Parathyroid adenoma (tissue), 2 donors: ENCODE results near the gene VIPR2.

Experiments
- H2AFZ ChIP-seq: fragments of 300-600 bp; sonication (generic); one replicate; pipeline ENCODE4 v1.7.0; 2017; ENCODE audit warnings: antibody characterized with exemption, mild to moderate bottlenecking
- H3K27ac ChIP-seq: fragments of 300-600 bp; sonication (generic); one replicate; pipeline ENCODE4 v1.7.0; 2017
- H3K27me3 ChIP-seq: fragments of 300-600 bp; sonication (generic); one replicate; pipeline ENCODE4 v1.7.0; 2017; ENCODE audit warnings: low read length; ENCODE audit not compliant: control insufficient read depth, insufficient read depth
- H3K36me3 ChIP-seq: fragments of 300-600 bp; sonication (generic); one replicate; pipeline ENCODE4 v1.7.0; 2017; ENCODE audit warnings: low read length; ENCODE audit not compliant: control insufficient read depth, insufficient read depth
- H3K4me1 ChIP-seq: fragments of 300-600 bp; sonication (generic); one replicate; pipeline ENCODE4 v1.7.0; 2017; ENCODE audit warnings: control low read depth
- H3K4me2 ChIP-seq: fragments of 300-600 bp; sonication (generic); one replicate; pipeline ENCODE4 v1.7.0; 2017; ENCODE audit warnings: low read length
- H3K4me3 ChIP-seq: fragments of 300-600 bp; sonication (generic); one replicate; pipeline ENCODE4 v1.7.0; 2017; ENCODE audit warnings: low read depth, low read length
- H3K79me2 ChIP-seq: fragments of 300-600 bp; sonication (generic); one replicate; pipeline ENCODE4 v1.7.0; 2017; ENCODE audit warnings: control low read depth
- H3K9ac ChIP-seq: fragments of 300-600 bp; sonication (generic); one replicate; pipeline ENCODE4 v1.7.0; 2017; ENCODE audit warnings: mild to moderate bottlenecking
- H3K9me3 ChIP-seq: fragments of 300-600 bp; sonication (generic); one replicate; pipeline ENCODE4 v1.7.0; 2017; ENCODE audit warnings: low read length; ENCODE audit not compliant: control insufficient read depth
- CTCF ChIP-seq: fragments of 300-600 bp; sonication (generic); IDR thresholded peaks from one replicate; pipeline ENCODE4 v1.7.0; 2017; ENCODE audit warnings: antibody characterized with exemption, mild to moderate bottlenecking
- donor health status: primary hyperparathyroidism.

VIPR2 gene

GRCh38 chr7:158979635-158980351, 164.9 kb downstream of the VIPR2 start:
- Histone ChIP-seq H3K27ac (no peak overlapping the region), H3K4me1 (no peaks in the 10 kb centered on the region), H3K9me3 (no peaks in the 10 kb centered on the region), H3K9ac (no peak overlapping the region), H3K4me3 (no peak overlapping the region), H3K36me3 (no peaks in the 10 kb centered on the region), H2AFZ (no peak overlapping the region), H3K4me2 (no peak overlapping the region), H3K27me3 (no peaks in the 10 kb centered on the region), H3K79me2 (no peaks in the 10 kb centered on the region)
- no peak for TF ChIP-seq CTCF

- H3K4me3 ChIP-seq = no peak overlapping the region
Measured at GRCh38 chr7:158979023-158979529, 165.6 kb downstream of the VIPR2 start.

More at GRCh38 chr7:158979023-158979529, 165.6 kb downstream of the VIPR2 start:
- Histone ChIP-seq H3K4me2 (no peak overlapping the region), H3K9me3 (no peaks in the 10 kb centered on the region), H2AFZ (no peak overlapping the region), H3K36me3 (no peaks in the 10 kb centered on the region), H3K79me2 (no peaks in the 10 kb centered on the region), H3K27me3 (no peaks in the 10 kb centered on the region), H3K9ac (no peak overlapping the region), H3K4me1 (no peaks in the 10 kb centered on the region), H3K27ac (no peak overlapping the region)
- TF ChIP-seq CTCF = no peak
